Measurements from ENCODE around the gene ZGLP1. TPM values are rescaled to one million over a fixed set of nuclear protein-coding genes. Genes with fewer than 3 reads are reported as not detected.

The ZGLP1 gene
- total and polyA plus RNA-seq, 7 donors: 1.1 to 6.0 (median 3.0) TPM; not detected in 1

DNA sequence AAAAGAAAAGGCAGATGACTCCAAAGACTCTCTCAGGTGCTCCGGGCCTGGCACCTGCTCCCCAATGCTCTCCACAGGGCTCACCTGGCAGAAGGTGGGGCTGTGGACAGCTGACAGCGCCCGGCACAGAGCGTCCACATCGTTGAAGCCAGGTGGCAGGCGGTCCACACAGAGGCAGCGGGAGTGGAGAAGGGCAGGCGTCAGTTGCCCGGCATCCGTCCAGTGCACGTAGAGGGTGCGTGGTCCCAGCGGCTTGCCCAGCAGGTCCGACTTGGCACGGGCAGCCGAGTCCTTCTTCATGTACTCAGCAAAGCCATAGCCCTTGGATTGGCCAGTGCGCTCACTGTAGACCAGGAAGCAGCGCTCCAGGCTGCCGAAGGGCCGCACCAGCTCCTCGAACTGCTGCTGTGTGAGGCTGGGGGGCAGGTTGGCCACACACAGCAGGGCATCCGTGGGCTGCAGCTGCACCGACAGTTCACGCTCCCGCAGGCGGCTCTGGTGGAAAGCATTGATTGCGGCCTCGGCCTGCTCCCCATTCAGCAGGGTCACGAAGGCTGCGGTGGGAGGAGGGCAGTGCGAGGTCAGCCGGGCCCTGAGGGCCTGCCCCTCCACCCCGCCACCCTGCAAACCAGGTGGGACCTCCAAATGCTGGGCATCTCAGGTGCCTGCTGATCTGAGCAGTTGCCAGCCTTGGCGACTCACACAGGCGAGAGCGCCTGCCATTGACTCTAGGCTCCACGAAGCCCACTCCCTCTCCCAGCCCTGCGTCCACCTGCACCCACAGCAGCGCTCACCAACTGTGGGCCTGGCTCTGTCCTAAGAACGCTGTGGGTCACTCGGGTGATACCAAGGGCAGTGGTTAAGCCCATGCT lies 19.2 kb upstream of the ZGLP1 start:
- TF ChIP-seq POLR2A (IDR thresholded peaks at IDR 0.05) (no peak), POLR2AphosphoS5 (IDR thresholded peaks at IDR 0.05) (no peak), EP300 (IDR thresholded peaks at IDR 0.05) (no peak)
- TF ChIP-seq, protein P1, sequence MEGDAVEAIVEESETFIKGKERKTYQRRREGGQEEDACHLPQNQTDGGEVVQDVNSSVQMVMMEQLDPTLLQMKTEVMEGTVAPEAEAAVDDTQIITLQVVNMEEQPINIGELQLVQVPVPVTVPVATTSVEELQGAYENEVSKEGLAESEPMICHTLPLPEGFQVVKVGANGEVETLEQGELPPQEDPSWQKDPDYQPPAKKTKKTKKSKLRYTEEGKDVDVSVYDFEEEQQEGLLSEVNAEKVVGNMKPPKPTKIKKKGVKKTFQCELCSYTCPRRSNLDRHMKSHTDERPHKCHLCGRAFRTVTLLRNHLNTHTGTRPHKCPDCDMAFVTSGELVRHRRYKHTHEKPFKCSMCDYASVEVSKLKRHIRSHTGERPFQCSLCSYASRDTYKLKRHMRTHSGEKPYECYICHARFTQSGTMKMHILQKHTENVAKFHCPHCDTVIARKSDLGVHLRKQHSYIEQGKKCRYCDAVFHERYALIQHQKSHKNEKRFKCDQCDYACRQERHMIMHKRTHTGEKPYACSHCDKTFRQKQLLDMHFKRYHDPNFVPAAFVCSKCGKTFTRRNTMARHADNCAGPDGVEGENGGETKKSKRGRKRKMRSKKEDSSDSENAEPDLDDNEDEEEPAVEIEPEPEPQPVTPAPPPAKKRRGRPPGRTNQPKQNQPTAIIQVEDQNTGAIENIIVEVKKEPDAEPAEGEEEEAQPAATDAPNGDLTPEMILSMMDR (IDR thresholded peaks at IDR 0.05): no peak
- H3K36me3 ChIP-seq: peaks cover 42 to 70% (median 62%) of the 10 kb centered on the region in 4 donors
- no peak for DNase-seq
- H3K27me3 ChIP-seq: no peaks in the 10 kb centered on the region
- H3K4me3 ChIP-seq: no peak overlapping the region
- no peaks in the 10 kb centered on the region for H3K9me3 ChIP-seq
- peaks cover 0 to 18% (median 17%) of the 10 kb centered on the region in 4 donors for H3K4me1 ChIP-seq
- H3K27ac ChIP-seq: no peak overlapping the region
- 95 to 97% methylated on average over 41 of the region's 41 CpGs for WGBS, 2 donors
- intact Hi-C loops (cut with DNase I): no loop called here

DNA sequence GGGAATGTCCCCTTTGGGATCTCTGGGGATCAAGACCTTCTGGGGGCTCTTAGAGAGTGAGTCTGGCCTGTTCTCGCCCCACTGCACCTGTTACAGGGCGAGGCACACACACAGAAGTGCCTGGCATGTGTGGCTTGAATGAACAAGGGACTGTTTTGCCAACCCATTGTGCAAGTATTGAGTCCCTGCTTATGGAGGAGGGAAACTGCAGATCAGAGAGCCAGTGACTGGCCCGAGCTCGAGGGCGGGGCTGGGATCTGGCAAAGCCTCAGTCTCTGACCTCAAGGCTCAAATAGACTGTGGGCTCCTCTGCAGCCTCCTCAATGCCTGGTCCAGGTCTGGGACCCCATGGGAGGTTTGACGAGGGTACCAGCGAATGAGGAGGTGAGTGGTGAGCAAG lies 18.2 kb upstream of the ZGLP1 start:
- no peak for DNase-seq
- Histone ChIP-seq H3K36me3 (peaks cover 42 to 80% (median 70%) of the 10 kb centered on the region in 4 donors), H3K27me3 (no peaks in the 10 kb centered on the region), H3K9me3 (no peaks in the 10 kb centered on the region), H3K27ac (no peak overlapping the region), H3K4me3 (no peak overlapping the region), H3K4me1 (peaks cover 0 to 14% (median 13%) of the 10 kb centered on the region in 4 donors)
- intact Hi-C loops (cut with DNase I): no loop called here
- WGBS, 2 donors: 80 to 93% methylated on average over 7 of the region's 7 CpGs
- TF ChIP-seq POLR2AphosphoS5 (IDR thresholded peaks at IDR 0.05): no peak
- no peak for TF ChIP-seq POLR2A (IDR thresholded peaks at IDR 0.05)
- TF ChIP-seq, protein P1 (IDR thresholded peaks at IDR 0.05): no peak
- TF ChIP-seq EP300 (IDR thresholded peaks at IDR 0.05): no peak

DNA sequence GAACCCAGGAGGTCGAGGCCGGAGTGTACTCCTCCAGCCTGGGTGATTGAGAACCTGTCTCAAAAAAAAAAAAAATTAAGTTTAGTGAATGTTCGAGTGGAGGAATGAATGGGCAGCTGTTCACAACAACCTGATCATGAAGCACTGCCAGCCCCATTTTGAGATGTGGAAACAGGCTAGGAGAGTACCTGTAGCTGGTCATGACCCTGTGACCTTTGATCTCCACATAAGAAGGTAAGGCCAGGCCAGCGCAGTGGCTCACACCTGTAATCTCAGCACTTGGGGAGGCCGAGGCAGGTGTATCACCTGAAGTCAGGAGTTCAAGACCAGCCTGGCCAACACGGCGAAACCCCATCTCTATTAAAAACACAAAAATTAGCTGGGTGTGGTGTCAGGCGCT lies 16.1 kb upstream of the ZGLP1 start:
- Histone ChIP-seq H3K27me3 (no peaks in the 10 kb centered on the region), H3K4me1 (no peaks in the 10 kb centered on the region), H3K4me3 (no peak overlapping the region), H3K9me3 (no peaks in the 10 kb centered on the region), H3K36me3 (peaks cover 55 to 100% (median 89%) of the 10 kb centered on the region in 4 donors), H3K27ac (no peak overlapping the region)
- DNase-seq: no peak
- intact Hi-C loops (cut with DNase I): no loop called here
- TF ChIP-seq POLR2A (IDR thresholded peaks at IDR 0.05): no peak
- TF ChIP-seq EP300 (IDR thresholded peaks at IDR 0.05): no peak
- TF ChIP-seq, protein P1 (IDR thresholded peaks at IDR 0.05): no peak
- TF ChIP-seq POLR2AphosphoS5 (IDR thresholded peaks at IDR 0.05): no peak
- 86 to 93% methylated on average over 8 of the region's 8 CpGs for WGBS, 2 donors

GRCh38 chr19:10321874-10322835 lies 12.5 kb upstream of the ZGLP1 start:
- H3K36me3 ChIP-seq: peaks cover 50 to 100% (median 82%) of the 10 kb centered on the region in 4 donors
- intact Hi-C loops (cut with DNase I): no loop called here
- DNase-seq: no peak
- H3K4me3 ChIP-seq: no peak overlapping the region
- H3K4me1 ChIP-seq: no peaks in the 10 kb centered on the region
- no peaks in the 10 kb centered on the region for H3K9me3 ChIP-seq
- WGBS, 2 donors: 50 to 79% methylated on average over 19 of the region's 19 CpGs
- TF ChIP-seq POLR2A (IDR thresholded peaks at IDR 0.05): no peak
- no peak for TF ChIP-seq EP300 (IDR thresholded peaks at IDR 0.05)
- TF ChIP-seq, protein P1 (IDR thresholded peaks at IDR 0.05): no peak
- no peak for TF ChIP-seq POLR2AphosphoS5 (IDR thresholded peaks at IDR 0.05)
- H3K27me3 ChIP-seq: no peaks in the 10 kb centered on the region
- no peak overlapping the region for H3K27ac ChIP-seq
